ENCODE results near the gene DHRS3. TPM values are rescaled to one million over a fixed set of nuclear protein-coding genes. Genes with fewer than 3 reads are reported as not detected.

The DHRS3 gene
- total RNA-seq, 3 donors from 2014 or later, result 85.9 to 141 (median 90.1) TPM

DNA sequence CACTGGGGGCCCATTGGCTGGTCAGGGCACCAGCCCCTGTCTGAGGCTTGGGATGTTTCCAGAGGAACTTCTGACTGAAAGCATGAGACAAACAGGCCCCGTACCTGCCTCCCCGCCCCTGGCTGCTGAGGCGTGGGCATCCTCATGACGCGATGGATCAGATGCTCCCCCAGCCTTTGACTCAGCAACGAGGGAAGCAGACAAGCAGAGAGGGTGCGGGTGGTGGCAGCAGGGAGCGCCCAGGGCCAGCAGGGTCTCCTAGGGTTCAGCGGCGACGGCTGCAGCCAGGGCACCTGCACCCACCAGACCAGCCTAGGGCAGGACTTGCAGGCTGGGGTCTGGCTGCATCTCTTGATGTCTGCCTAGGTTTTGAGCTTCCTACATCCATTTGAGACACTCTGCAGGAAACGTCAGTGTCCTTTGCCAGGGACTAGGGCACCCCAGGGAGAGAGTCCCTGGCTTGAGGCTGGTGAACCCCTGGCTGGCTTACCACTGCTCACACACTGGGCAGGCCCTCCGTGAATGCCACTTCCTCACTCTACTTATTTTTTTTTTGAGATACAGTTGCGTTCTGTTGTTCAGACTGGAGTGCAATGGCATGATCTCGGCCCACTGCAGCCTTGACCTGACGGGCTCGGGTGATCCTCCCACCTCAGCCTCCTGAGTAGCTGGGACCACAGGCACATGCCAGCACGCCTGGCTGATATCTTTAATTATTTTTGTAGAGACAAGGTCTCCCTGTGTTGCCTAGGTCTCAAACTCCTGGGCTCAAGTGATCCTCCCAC is 63.3 kb downstream of the DHRS3 start:
- ATAC-seq, result no peak
- peak in 1 of 3 donors; percentile 21 for DNase-seq
- intact Hi-C loops (cut with DNase I, micrococcal nuclease), result no loop called here
- H3K4me3 ChIP-seq, result no peak overlapping the region
- H3K4me1 ChIP-seq (ENCODE audit: low read depth), result no peaks in the 10 kb centered on the region
- H3K36me3 ChIP-seq (ENCODE audit: low read depth), result no peaks in the 10 kb centered on the region
- H3K9me3 ChIP-seq, result no peaks in the 10 kb centered on the region
- TF ChIP-seq, protein P1, sequence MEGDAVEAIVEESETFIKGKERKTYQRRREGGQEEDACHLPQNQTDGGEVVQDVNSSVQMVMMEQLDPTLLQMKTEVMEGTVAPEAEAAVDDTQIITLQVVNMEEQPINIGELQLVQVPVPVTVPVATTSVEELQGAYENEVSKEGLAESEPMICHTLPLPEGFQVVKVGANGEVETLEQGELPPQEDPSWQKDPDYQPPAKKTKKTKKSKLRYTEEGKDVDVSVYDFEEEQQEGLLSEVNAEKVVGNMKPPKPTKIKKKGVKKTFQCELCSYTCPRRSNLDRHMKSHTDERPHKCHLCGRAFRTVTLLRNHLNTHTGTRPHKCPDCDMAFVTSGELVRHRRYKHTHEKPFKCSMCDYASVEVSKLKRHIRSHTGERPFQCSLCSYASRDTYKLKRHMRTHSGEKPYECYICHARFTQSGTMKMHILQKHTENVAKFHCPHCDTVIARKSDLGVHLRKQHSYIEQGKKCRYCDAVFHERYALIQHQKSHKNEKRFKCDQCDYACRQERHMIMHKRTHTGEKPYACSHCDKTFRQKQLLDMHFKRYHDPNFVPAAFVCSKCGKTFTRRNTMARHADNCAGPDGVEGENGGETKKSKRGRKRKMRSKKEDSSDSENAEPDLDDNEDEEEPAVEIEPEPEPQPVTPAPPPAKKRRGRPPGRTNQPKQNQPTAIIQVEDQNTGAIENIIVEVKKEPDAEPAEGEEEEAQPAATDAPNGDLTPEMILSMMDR (IDR thresholded peaks at IDR 0.05), result no peak

DNA sequence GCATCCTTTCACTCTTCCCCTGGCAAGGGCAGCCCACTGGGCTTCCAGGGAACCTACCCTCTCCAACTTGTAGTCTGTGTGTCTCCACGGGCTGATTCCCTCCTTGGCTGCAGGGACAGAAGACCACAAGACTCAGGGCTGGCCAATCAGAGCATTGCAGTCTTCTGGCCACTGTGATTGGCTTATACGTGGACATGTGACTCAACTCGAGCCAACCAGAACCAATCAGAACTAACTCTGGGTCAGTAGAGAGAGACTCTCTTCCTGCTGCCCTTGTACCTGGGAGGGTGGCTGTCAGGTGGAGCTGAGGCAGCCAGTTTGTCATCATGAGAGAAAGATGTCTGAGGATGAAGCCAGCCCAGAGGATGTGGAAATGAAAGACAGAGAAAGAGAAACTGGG is 64.0 kb downstream of the DHRS3 start:
- DNase-seq (peak in 1 of 3 donors; percentile 3), ATAC-seq (no peak)
- Histone ChIP-seq H3K4me1 (ENCODE audit: low read depth) (peaks cover 1% of the 10 kb centered on the region), H3K36me3 (ENCODE audit: low read depth) (no peaks in the 10 kb centered on the region), H3K9me3 (no peaks in the 10 kb centered on the region), H3K4me3 (no peak overlapping the region)
- TF ChIP-seq, protein P1 (IDR thresholded peaks at IDR 0.05), result no peak
- intact Hi-C loops (cut with DNase I, micrococcal nuclease), result no loop called here

DNA sequence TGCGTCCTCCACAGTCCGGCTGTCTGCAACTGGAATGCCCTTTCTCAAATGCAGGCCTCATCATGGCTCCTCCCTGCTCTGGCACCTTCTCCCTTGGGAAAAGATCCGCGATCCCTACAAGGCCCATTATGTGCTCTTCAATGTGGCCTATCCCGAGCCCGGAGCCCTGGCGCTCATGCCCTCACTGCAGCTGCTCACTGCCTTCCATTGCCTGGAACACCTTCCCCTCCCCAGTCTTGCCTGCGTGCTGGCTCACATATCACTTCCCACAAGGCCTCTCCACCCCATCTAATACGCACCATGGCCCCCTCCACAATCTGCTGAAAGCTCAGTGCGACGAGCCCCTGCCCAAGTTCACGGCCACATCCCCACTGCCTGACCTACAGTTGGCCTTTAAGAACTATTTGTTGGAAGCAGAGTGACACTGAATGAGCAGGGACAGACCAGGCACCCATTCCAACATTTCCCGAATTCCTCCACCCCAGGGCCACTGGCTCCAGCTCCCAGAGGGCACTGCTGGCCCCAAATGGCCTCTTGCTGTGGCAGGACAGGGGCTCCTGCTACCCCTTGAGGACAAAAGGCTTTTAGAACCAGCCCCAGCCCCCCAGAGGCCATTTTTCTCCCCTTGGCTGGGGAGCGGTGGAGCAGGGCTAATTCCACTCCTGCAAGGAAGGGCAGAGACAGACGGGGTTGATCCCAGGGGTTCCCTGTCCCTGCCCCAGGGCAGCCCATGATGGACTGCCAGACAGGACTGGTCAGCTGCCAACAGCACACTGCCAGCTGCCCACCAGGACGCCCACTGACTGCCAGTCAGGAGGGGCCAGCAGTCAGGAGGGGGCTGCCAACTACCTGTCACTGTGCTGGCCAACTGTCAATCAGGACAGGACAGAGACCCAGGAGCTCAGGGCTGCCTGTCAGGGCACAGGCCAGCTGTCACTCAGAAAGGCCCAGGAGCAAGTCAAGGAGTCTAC is 64.8 kb downstream of the DHRS3 start:
- intact Hi-C loops (cut with DNase I, micrococcal nuclease), result no loop called here

DNA sequence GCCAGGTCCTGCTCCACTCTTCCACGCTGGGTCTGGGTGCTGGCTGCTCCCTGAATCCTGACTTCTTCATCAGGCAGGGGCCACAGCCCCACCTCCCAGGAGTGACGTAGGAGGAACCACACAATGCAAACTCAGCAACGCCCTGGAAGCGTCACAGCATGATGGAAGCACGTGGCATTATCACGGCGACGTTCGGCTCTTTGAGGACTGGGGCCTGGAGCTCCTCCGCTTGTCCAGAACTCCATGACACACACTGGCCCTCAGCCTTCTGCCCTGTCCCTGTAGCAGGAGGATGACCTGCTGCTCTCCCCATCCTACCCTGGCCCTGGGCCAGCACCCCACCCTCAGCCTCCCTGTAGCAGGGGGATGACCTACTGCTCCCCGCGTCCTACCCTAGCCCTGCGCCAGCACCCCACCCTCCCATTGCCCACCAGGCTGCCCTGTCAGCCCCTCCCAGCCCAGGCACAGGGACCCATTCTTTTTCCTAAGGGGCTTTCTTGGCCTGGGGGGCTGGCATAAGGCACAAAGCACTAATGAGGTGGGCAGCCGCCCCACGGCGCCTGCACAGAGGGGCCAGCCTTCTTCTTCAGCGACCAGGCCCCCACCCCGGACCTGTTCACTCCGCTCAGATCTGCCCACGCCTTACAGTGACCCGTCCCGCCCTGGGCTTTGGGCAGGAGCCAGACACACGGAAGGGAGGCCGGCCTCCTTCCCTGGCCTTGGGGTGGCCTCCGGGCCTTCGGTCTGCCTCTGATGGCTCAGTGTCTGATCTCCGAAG is 65.7 kb downstream of the DHRS3 start:
- H3K4me1 ChIP-seq (ENCODE audit: low read depth), result peaks cover 2% of the 10 kb centered on the region
- intact Hi-C loops (cut with DNase I, micrococcal nuclease), result no loop called here
- no peak for ATAC-seq
- H3K4me3 ChIP-seq, result no peak overlapping the region
- TF ChIP-seq, protein P1 (IDR thresholded peaks at IDR 0.05), result no peak
- peak in 1 of 3 donors; percentile 49 for DNase-seq
- no peaks in the 10 kb centered on the region for H3K36me3 ChIP-seq (ENCODE audit: low read depth)
- H3K9me3 ChIP-seq, result no peaks in the 10 kb centered on the region

More for the DNA sequence above, 64.8 kb downstream of the DHRS3 start:
- Histone ChIP-seq H3K36me3 (ENCODE audit: low read depth) (no peaks in the 10 kb centered on the region), H3K9me3 (no peaks in the 10 kb centered on the region), H3K4me1 (ENCODE audit: low read depth) (peaks cover 2% of the 10 kb centered on the region), H3K4me3 (no peak overlapping the region)
- DNase-seq, result peak in 1 of 3 donors; percentile 31
- no peak for ATAC-seq
- TF ChIP-seq, protein P1 (IDR thresholded peaks at IDR 0.05), result no peak

DNA sequence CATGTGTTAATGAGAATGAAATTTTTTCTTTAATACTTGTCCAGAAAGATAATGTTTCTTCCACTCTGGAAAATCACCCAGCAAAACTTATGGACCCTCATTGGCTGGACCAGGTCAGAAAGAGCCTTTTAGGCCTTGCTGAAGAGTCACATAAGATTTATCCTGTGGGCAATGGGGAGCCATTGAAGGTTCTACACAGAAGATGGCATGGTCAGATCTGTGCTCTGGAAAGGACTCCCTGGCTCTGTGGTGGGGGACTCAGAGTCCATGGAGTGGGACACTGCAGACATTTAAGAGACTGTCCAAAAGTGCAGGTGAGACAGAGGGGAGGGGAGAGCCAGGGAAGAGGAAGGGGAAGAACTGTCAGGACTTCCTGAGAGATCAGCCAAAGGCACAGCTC is 66.4 kb downstream of the DHRS3 start:
- TF ChIP-seq, protein P1 (IDR thresholded peaks at IDR 0.05), result no peak
- ATAC-seq (no peak), DNase-seq (no peak)
- intact Hi-C loops (cut with DNase I, micrococcal nuclease), result no loop called here
- H3K36me3 ChIP-seq (ENCODE audit: low read depth), result no peaks in the 10 kb centered on the region
- no peaks in the 10 kb centered on the region for H3K9me3 ChIP-seq
- H3K4me1 ChIP-seq (ENCODE audit: low read depth), result peaks cover 2% of the 10 kb centered on the region
- no peak overlapping the region for H3K4me3 ChIP-seq

Measured in mucosa of descending colon (tissue), 3 donors.